HG02943 (cell line): ENCODE results near the gene KCP.

Experiments
- ATAC-seq: cut with Tn5 transposase; IDR thresholded peaks from one replicate; pipeline ENCODE4 v1.9.1; 2021; ENCODE audit warnings: mild to moderate bottlenecking, low read depth, moderate library complexity; ENCODE audit not compliant: unreplicated experiment

Gene KCP

DNA sequence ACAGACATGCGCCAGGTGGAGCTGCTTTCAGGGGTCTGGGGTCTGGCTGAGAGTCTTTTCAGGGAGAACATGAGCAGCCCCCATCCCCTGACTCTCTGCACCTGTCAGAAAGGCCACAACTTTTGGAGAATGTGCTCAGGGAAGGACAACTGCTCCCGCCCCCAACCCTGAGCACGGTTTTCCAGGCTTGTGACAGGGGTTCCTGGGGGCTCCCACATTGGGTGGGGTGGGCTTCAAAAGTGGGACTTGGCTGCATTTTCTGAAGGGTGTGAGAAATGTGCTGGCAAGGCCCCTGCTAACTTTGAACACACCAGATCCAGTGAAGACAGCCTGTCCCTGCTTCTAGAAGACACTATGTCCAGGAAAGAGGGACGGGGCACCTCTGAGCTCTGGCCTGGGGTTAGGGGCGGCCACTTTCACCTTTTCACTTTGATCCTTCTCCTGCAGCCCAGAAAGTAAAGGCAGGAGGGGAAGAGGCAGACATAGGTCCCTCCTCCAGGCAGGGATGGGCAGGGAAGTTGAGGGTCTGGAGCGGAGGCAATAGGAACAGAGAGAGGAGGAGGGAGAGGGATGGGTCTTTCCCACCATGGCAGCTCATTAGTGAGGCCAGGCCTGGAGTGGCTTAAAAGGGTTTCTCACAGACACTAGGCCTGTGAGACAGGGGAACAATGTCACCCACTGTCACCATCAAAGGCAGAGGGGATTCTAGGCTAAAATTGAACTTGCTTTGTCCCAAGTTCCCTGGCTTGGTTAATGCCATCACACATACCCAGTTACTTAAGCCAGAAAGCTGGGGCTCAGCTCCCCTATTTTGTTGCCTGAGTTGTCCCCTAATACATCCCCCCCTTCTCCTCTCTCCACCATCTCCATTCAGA is 1.5 kb downstream of the KCP start:
- ATAC-seq = no peak

DNA sequence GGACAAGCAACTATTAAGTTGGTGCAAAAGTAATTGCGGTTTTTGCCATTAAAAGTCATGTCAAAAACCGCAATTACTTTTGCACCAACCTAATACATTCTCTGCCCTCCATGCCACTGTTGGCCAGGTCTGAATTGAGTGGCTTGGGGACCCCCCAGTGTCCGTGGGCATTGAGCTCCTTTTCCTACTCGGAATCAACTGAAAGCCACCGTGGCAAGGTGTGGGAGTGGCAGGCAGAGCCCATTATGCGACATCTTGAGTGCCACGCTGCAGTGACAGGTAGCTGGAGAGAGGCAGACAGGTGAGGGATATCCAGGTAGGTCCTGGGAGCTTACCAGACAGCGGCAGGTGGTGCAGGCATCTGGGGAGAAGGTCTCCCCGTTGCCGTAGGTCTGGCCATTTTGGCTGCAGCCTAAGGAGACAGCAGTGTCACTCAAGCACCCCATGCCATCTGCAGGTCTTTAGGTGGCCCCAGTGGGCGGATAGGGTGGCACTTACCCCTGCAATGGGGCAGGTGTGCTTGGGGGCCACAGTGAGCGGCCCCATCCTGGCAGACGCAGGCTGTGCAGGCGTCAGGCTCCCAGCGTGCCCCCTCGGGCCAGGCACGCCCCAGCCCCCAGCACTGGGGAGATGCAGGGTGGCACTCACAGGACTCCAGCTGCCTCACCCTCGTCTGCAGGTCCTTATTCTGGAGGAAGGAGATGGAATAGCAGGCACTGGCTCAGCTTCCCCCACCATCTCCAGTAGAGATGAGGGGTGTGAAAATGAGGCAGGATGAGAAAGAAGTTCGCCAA is 3.5 kb downstream of the KCP start:
- ATAC-seq = no peak

DNA sequence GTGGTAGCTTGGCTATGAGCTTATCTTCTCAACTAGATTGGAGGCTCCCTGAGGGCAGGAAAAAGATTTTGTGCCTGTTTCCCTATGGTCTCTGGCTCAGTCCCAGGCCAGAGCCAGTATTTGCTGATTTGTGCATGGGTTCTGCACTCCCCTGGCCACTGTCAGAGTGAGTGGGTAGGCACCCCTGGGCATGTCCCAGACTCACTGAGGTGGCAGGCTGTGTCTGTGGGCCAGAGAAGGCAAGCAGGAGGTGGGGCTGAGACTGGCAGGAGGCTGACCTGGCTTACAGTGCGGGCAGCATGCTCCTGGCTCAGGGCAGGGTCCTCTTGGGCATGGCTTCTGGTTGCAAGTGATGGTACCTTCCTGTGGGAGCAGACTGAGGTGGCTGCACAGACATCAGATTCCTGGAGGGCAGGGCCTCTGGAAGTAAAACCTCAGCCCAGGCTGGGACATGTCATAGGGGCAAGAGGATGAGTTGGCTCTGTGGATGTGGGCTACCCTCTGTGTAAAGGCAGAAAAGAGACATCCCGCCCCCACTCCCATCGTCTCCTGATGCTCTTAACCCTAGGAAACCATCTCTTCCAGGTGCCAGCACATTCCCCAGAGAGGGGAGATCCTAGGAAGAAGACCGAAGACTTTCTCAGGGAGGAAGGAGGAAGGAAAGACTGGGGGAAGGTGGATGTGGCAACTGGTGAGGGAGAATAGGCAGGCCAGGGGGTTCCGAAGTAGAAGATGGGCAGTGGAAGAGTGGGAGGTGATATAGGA is 4.3 kb downstream of the KCP start:
- ATAC-seq = no peak

DNA sequence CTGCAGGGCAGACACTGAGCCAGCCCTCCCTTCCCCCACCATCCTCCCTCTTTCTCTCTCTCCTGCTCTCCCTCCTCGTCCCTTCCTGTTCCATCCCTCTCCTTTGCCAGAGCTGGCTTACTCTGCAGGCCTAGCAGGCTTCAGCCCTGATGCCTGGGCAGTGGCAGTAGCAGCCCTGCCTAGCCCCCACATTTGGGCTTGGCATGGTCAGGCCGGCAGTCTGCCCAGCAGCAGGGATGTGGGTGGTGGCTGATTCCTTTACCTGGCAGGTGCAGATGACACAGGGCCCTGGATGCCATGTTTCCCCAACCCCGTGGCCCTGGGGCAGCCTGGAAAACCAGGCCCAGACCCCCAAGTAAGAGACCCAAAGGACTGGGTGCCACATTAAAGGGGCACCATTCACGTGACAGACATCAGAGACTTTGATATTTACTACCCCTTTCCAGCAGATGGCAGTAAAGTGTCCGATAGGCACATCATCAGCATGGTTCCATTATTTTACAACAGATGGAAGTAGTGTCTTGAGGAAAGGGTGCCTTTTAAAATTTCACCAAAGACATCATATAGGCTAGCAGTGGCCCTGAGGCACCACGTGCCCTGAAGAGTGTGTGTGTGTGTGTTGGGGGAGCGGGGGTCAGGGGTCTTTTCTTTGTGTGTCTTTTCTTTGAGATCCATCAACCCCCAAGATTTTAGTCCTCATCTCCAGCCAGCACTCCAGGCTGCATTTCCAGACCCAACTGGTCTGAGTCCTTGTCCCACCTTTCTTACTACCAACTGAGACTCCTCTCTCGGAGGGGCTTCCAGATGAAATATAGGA is 5.9 kb downstream of the KCP start:
- no peak for ATAC-seq

DNA sequence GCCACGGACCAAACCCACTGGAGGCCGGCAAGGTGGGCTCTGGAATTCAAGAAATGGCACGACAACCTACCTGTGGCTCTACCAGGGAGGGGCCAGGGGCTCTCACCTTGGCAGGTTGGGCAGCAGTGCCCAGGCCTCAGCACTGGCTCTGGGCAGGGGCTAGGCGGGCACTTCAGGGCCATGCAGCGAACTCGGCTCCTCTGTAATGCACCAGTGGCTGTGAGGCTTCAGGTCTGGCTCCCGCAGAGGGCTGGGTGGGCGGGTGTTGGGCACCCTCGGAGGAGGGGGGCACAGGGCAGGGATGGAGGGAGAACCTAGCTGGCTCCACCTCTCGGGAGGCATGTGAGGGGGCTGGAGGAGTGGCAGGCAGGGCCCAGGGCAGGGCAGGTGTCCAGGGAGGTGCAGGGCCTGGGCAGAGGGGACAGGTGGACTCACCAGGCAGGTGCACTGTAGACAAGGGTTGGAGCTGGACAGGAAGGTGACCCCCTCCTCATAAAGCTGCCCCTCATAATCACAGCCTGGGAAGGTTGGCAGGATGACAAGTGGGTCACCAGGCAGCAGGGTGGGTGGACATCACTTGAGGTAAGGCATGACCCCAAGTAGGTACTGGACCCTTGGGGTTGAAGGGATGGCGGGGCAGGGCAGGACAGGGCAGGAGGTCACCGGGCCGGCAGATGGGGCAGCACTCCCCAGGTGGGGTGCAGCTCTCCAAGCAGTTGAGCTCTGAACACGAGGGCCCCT is 6.7 kb downstream of the KCP start:
- no peak for ATAC-seq

DNA sequence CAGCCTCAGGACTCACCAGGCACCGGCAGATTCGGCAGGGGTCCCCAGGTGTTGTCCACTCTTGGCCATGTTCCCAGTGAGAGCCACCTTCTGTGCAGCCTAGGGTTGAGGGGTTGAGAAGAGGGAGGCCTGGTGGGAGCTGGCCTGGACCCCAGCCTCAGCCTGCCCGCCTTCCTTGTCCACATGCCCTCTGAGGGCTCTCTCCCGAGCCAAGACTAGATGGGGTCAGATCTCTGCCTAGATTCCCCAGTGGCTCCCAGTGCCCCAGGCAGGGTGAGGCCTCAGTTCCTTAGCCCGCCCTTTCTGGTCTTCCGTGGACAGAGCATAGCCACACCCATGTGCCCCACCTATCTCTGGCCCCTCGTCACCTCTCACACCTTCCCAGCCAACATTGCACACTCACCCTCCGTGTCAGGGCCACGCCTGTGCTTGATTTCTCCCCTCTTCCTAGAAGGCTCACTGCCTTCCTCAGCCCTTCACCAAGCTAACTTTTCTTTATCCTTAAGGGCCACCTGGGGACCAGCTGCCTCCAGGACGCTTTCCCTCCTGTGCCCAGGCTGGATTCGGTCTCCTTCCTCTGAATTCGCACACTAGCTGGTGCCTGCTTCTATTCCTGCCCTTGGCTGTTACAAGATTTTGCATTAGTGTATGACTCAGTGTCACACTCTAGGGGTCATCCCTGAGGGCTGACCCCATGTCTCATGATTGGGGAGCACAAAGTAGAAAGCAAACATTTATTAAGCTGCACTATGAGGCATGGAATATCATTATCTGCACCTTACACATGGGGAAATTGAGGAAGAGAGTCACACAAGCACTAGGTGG is 7.5 kb downstream of the KCP start:
- no peak for ATAC-seq

DNA sequence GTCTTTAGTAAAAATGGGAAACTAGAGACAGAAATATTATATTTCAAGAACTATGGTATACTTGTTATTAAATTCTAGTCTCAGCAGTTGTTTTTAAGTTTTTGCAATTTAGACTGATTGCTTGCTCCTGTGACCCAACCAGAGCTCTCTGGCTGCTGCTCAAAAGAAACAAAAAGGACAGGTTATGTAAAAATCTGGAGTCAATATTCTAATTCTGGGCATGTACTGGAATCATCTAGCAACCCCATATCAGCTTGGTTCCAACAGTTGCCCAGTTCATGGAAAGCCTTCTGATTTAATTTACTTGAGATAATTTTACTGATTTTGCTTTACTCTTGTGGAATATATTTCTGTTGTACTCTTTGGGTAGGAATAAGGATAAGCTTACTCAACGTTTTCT is 10.3 kb downstream of the KCP start:
- ATAC-seq = no peak

DNA sequence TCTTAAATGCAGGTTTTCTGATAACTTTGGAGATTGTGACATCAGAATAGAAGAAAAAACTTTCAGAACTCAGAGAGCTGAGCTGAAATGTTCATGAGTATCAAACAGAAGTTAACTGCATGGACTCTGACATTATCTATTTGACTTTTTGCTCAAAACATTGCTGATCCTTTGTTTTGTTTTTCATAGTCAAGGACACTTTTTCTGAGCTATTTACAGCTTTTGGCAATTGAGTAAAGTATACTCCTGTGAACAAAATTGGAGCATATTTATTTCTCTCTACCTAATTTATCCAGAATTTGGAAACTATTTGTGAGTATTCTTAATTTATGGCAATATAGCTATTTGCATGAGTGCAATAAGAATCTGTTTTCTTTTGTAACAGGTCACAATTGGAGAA is 11.1 kb downstream of the KCP start:
- ATAC-seq = no peak

DNA sequence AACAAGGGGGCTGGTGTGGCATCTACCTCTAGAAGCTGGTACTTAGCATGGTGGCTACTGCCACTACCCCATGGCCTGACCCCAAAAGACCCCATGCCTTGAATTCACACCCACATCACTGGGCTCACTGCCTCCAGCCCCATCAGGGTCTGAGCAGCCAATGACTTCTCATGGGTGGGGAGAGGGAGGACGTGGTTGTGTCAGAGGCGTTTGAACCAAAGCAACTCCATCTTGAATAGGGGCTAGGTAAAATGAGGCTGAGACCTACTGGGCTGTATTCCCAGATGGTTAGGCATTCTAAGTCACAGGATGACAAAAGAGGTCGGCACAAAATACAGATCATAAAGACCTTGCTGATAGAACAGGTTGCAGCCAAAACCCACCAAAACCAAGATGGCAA is 15.2 kb downstream of the KCP start:
- no peak for ATAC-seq

DNA sequence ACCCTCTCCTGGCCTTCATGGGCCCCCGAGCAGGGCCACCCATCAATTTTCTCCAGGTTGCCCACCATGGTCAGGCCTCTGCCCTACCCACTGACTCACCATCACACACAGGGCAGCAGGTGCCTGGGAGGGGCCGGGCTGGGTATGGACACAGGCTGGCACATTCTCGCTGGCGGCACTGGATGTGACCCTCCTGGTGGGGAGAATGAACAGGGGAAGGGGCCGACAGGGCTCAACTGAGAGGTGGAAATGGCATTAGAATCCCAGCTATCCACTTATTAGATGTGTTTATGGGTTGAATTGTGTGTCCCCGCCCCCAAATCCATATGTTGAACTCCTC is 16.4 kb downstream of the KCP start:
- ATAC-seq = no peak

DNA sequence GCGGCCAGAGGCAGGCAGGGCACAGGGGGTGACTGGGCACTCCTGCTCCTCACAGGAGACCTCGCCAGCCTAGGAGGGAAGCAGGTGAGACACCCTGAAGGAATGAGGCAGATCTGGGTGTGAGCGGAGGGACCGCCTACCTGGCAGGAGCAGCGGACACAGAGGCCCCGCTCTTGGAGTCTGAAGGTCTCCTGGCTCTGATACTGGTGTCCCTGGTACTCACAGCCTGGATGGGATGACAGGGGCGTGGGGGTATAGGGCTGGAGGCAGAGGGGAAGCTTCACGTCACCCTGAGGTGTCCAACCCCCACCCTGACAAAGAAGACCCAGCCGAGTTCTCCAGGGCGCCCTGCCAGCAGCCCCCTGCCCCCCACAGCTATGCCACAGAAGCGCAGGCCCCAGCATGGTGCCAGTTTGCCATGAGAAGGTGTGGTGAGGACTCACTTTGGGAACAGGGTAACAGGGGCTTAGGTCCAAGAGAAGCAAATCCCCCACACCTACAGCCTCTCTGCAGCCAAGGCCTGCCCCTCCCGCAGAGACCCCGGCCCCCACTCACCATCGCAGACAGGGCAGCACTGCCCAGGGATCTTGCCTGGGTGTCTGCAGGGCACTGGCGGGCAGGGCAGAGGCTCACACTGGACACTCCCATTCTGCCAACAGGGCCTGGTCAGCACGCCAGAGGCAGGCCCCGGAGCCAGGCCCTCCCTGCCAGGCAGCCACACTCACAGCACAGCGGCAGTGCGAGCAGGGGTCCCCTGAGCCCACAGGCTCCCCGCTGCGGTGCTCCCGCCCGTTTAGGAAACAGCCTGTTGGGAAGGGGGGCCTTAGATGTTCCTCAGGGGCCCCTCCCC is 17.0 kb downstream of the KCP start:
- ATAC-seq = no peak

DNA sequence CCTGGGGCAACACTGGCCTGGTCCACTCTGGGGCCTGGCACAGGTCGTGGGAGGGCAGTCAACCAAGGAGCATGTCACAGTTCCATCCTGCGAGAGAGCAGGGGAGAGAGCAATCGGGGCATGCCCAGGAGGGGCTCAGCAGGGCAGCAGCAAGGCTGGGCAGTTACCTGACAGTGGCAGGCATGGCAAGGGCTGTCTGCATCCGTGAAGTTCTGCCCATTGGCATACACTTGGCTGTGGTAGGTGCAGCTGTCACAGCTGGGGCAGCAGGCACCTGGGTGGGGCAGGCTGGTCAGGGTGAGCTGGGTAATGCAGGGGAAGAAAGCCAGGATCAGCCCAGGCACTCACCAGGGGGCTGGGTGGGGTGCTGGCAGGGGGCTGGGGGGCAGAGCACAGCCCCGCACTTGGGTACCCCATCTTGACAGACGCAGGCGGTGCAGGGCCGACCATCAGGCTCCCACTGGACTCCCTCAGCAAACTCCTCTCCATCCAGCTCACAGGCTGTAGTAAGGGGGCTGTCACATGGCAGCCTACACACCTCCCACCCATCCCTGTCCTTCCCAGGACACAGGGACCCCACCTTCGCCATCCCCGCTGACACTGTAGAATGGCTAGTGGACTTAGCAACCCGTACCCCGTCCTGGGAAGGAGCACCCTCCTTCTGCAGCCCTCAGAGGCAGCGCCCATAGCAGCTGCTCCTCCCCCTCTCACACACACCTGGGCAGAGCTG is 17.8 kb downstream of the KCP start:
- ATAC-seq = no peak

DNA sequence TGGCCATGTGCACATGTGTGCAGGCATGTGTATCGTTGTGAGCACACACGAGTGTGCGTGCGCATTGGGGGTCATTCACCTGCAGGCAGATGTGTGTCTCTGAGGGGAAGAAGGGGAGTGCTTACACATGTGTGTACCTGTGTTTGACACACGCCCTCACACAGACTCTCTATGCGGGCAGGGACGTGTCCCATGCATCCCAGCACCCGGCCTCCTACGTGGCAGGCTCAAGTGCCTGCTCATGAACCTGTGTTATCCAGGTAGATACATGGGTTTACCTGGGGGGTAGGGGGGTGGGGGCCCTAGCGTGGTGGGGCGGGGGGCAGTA is 18.6 kb downstream of the KCP start:
- ATAC-seq = no peak

DNA sequence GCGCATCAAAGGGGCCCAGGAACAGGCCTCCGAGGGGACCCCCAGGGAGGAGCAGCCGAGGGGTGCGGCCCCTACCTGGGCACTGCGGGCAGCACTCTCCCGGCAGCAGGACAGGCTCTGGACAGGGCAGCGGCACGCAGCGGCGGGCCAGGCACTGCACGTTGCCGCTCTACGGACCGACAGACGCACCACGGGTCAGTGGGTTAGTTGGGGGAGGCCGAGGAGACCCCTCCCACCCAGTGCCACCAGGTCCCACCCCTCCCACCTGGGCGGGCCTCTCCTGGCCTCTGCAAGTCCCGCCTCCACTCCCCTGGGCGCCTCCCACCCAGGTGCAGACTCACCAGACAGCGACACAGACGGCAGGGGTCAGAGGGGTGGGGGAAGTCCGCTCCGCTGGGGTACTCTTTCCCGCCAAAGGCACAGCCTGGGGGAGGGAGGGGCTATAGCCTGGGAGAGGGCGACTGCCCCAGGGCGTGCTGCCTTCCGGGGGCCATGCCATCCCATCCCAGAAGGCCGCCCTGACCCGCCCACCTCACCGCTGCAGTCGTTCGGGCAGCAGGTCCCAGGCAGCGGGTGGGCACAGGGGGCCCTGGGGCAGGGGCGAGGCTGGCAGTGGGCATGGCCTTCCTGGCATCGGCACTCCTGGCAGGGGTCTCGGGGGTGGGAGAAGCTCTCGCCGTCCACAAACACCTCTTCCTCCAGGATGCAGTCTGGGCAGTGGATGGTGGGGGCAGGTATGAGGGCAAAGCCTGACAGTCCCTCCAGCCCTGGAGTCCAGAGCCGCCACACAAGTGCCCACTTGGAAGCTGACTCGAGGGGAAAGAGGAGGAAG is 19.2 kb downstream of the KCP start:
- ATAC-seq = no peak

DNA sequence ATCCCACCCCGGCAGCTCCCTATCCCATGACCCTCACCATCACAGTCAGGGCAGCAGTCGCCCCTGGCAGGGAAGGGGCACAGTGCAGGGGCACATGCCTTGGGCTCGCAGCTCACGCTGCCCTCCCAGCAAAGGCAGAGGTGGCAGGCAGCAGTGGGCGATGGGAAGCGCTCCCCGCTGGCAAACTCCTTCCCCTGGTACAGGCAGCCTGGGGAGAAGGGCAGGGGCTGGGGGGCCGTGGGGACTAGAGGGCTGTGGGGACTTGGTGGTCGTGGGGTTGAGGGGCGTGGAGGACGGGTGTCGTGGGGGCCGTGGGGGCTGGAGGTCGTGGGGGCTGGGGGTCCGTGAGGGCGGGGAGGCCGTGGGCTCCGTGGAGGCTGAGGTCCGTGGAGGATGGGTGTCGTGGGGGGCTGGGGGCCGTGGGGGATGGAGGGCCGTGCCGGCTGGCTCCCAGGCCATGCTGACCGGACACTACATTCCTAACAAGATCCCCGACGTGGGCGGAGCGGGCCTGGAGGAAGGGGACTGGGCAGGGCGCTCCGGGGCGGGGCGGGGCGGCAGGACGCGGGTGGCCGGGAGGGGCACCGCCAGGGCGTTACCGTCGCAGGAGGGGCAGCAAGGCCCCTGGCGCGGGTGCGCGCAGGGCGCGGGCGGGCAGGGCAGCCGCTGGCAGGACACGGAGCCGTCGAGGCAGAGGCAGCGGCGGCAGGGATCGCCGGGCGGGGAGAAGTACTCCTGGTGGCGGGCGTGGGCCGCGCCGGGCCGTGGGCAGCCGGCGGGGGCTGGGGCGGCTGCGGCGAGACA is 20.0 kb downstream of the KCP start:
- ATAC-seq = no peak

DNA sequence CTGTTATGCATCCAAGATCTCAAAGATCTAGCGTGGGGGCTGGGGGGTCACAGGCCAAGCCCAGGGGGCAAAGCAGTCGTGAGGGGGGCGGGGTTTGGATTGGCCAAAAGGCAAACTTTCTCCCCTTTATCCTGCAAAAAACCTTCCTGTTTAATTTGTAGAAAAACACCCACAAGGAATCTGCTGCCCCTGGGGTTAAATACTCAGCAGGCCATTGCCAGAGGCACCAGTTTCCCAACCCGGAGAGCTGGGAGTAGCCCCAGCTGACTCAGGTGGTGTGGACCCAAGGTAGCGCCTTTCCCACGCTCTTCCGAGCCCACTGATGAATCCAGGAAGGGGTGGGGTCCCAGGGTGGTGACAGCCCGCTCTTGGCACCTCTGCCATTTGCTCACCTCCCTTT is 21.4 kb downstream of the KCP start:
- no peak for ATAC-seq
